Peyer's patch (tissue), 4 donors: Measurements from ENCODE around the gene C6orf163. TPM values are rescaled to one million over a fixed set of nuclear protein-coding genes. Genes with fewer than 3 reads are reported as not detected.

ENCODE experiments used
- DNase-seq, 3 donors: peaks; one replicate each; pipeline ENCODE4 v3.0.0-alpha.2; 2017 to 2019
- H3K27ac ChIP-seq, 4 donors: fragments of 200-600 bp; sonication (generic); one replicate each; pipeline ENCODE4 v1.5.1; 2016 to 2019
- H3K27me3 ChIP-seq, 2 donors: fragments of 200-600 bp; sonication (generic); one replicate each; pipeline ENCODE4 v1.5.1; 2019
- H3K36me3 ChIP-seq, 3 donors: fragments of 200-600 bp; sonication (generic); one replicate each; pipeline ENCODE4 v1.5.1; 2016 to 2019
- H3K4me1 ChIP-seq, 4 donors: fragments of 200-600 bp; sonication (generic); one replicate each; pipeline ENCODE4 v1.5.1; 2016 to 2019
- H3K4me3 ChIP-seq, 4 donors: fragments of 200-600 bp; sonication (generic); 1 replicate in 3 of 4; 2 replicates in 1 of 4; pipeline ENCODE4 v1.5.1; 2016 to 2019; ENCODE audit warnings: mild to moderate bottlenecking in 1 of 4
- H3K9me3 ChIP-seq, 4 donors: fragments of 200-600 bp; sonication (generic); one replicate each; pipeline ENCODE4 v1.5.1; 2016 to 2019; ENCODE audit warnings: mild to moderate bottlenecking in 1 of 4
- CTCF ChIP-seq, 6 experiments: fragments of 450-650 bp in 4 of 6; fragments of 200-600 bp in 2 of 6; sonication (generic) in 1 of 6; IDR thresholded peaks; one replicate each; pipeline ENCODE4 v1.5.1; 2017 to 2019; ENCODE audit warnings: antibody characterized with exemption in 6 of 6, mild to moderate bottlenecking in 3 of 6, moderate library complexity in 1 of 6
- POLR2A ChIP-seq, 2 donors: fragments of 450-650 bp; IDR thresholded peaks; one replicate each; pipeline ENCODE4 v1.5.1; 2017; ENCODE audit warnings: antibody characterized with exemption in 2 of 2, mild to moderate bottlenecking in 2 of 2, moderate library complexity in 2 of 2
- total RNA-seq, 4 donors: library from RNA; depleted of rRNA; stranded (reverse); fragments of >200 nt; gene quantifications; one replicate each; pipeline ENCODE4 v1.1.0, GENCODE V29; 2016

Gene C6orf163
- total RNA-seq, 4 donors from 2014 or later: 5.4 to 13.2 (median 7.4) TPM

GRCh38 chr6:87376643-87377042, 32.0 kb downstream of the C6orf163 start:
- no peak for DNase-seq
- Histone ChIP-seq H3K4me3 (no peak overlapping the region), H3K4me1 (no peaks in the 10 kb centered on the region), H3K36me3 (no peaks in the 10 kb centered on the region), H3K27me3 (no peaks in the 10 kb centered on the region), H3K9me3 (no peaks in the 10 kb centered on the region), H3K27ac (no peak overlapping the region)
- TF ChIP-seq CTCF (IDR thresholded peaks at IDR 0.05) (no peak), POLR2A (IDR thresholded peaks at IDR 0.05) (no peak)

GRCh38 chr6:87378947-87379346, 34.3 kb downstream of the C6orf163 start:
- H3K27ac ChIP-seq: no peak overlapping the region
- no peak overlapping the region for H3K4me3 ChIP-seq
- TF ChIP-seq POLR2A (IDR thresholded peaks at IDR 0.05): no peak
- TF ChIP-seq CTCF (IDR thresholded peaks at IDR 0.05): no peak
- H3K36me3 ChIP-seq: no peaks in the 10 kb centered on the region
- H3K4me1 ChIP-seq: no peaks in the 10 kb centered on the region
- no peak for DNase-seq
- H3K27me3 ChIP-seq: no peaks in the 10 kb centered on the region
- H3K9me3 ChIP-seq: no peaks in the 10 kb centered on the region

GRCh38 chr6:87382861-87383260, 38.2 kb downstream of the C6orf163 start:
- TF ChIP-seq POLR2A (IDR thresholded peaks at IDR 0.05) (no peak), CTCF (IDR thresholded peaks at IDR 0.05) (no peak)
- no peaks in the 10 kb centered on the region for H3K4me1 ChIP-seq
- H3K36me3 ChIP-seq: no peaks in the 10 kb centered on the region
- DNase-seq: no peak
- H3K9me3 ChIP-seq: no peaks in the 10 kb centered on the region
- no peaks in the 10 kb centered on the region for H3K27me3 ChIP-seq
- no peak overlapping the region for H3K27ac ChIP-seq
- H3K4me3 ChIP-seq: no peak overlapping the region

- Histone ChIP-seq H3K9me3 (no peaks in the 10 kb centered on the region), H3K4me3 (no peak overlapping the region), H3K27ac (no peak overlapping the region), H3K4me1 (no peaks in the 10 kb centered on the region), H3K36me3 (no peaks in the 10 kb centered on the region), H3K27me3 (no peaks in the 10 kb centered on the region)
- no peak for TF ChIP-seq CTCF (IDR thresholded peaks at IDR 0.05)
- no peak for TF ChIP-seq POLR2A (IDR thresholded peaks at IDR 0.05)
- DNase-seq: no peak
Measured at GRCh38 chr6:87384038-87384437, 39.4 kb downstream of the C6orf163 start.

GRCh38 chr6:87384449-87384848, 39.8 kb downstream of the C6orf163 start:
- no peak for DNase-seq
- H3K27ac ChIP-seq: no peak overlapping the region

More at GRCh38 chr6:87384449-87384848, 39.8 kb downstream of the C6orf163 start:
- Histone ChIP-seq H3K9me3 (no peaks in the 10 kb centered on the region), H3K27me3 (no peaks in the 10 kb centered on the region), H3K4me1 (no peaks in the 10 kb centered on the region), H3K4me3 (no peak overlapping the region), H3K36me3 (no peaks in the 10 kb centered on the region)
- TF ChIP-seq CTCF (IDR thresholded peaks at IDR 0.05) (no peak), POLR2A (IDR thresholded peaks at IDR 0.05) (no peak)
